PC-9 (cell line): ENCODE data around the gene RTN4R. TPM values are rescaled to one million over a fixed set of nuclear protein-coding genes. Genes with fewer than 3 reads are reported as not detected.

ENCODE experiments used
- BruUV-seq: library from RNA; stranded (reverse); fragments of 400-500 nt; replicated peaks from 2 replicates; lab custom pipeline; 2021; lab: Mats Ljungman, UMichigan
- CTCF ChIA-PET: fragments of 300-600 bp; sonication (Branson Sonifier 250); formaldehyde crosslinking; loops from one replicate; lab custom pipeline; 2022; ENCODE audit warnings: antibody characterized with exemption; lab: Charles Lee
- POLR2A ChIA-PET: fragments of 300-600 bp; sonication (Branson Sonifier 250); formaldehyde crosslinking; loops from one replicate; lab custom pipeline; 2022; ENCODE audit warnings: antibody characterized with exemption; ENCODE audit not compliant: unreplicated experiment; lab: Charles Lee
- DNase-seq, 2 experiments: peaks; one replicate each; pipeline versions ENCODE4 v3.0.0 to v3.0.0-alpha.2; 2015 to 2022; ENCODE audit warnings: mixed read lengths in 1 of 2
- H2AFZ ChIP-seq: fragments of 200-600 bp; sonication (generic); 2 replicates; pipeline ENCODE4 v1.8.1; 2017; ENCODE audit warnings: antibody characterized with exemption
- H3F3A ChIP-seq: fragments of 200-600 bp; sonication (generic); 2 replicates; pipeline ENCODE4 v1.8.1; 2017; ENCODE audit warnings: antibody characterized with exemption, mild to moderate bottlenecking, low read depth; ENCODE audit not compliant: insufficient read depth
- H3K27ac ChIP-seq: fragments of 200-600 bp; sonication (generic); 2 replicates; pipeline ENCODE4 v1.6.1; 2016; ENCODE audit warnings: mixed run types
- H3K27me3 ChIP-seq: fragments of 200-600 bp; sonication (generic); 2 replicates; pipeline ENCODE4 v1.6.1; 2016; ENCODE audit warnings: low read depth, mixed run types; ENCODE audit not compliant: insufficient read depth
- H3K36me3 ChIP-seq: fragments of 200-600 bp; sonication (generic); 2 replicates; pipeline ENCODE4 v1.6.1; 2016; ENCODE audit warnings: low read depth, mixed run types
- H3K4me1 ChIP-seq: fragments of 200-600 bp; sonication (generic); replicated peaks from 2 replicates; pipeline ENCODE4 v1.6.1; 2016; ENCODE audit warnings: mixed run types; ENCODE audit not compliant: insufficient read depth
- H3K4me2 ChIP-seq: fragments of 200-600 bp; sonication (generic); 2 replicates; pipeline ENCODE4 v1.6.1; 2017; ENCODE audit warnings: mixed run types
- H3K4me3 ChIP-seq: fragments of 200-600 bp; sonication (generic); 2 replicates; pipeline ENCODE4 v1.6.1; 2016; ENCODE audit warnings: mixed run types
- H3K79me2 ChIP-seq: fragments of 200-600 bp; sonication (generic); 2 replicates; pipeline ENCODE4 v1.6.1; 2017; ENCODE audit warnings: low read depth, mixed run types
- H3K9me2 ChIP-seq: fragments of 200-600 bp; sonication (generic); 2 replicates; pipeline ENCODE4 v1.8.1; 2017; ENCODE audit warnings: mild to moderate bottlenecking; ENCODE audit not compliant: insufficient read depth
- H3K9me3 ChIP-seq: fragments of 200-600 bp; sonication (generic); 2 replicates; pipeline ENCODE4 v1.8.1; 2016; ENCODE audit warnings: low read depth; ENCODE audit not compliant: insufficient read depth
- H4K20me1 ChIP-seq: fragments of 200-600 bp; sonication (generic); 2 replicates; pipeline ENCODE4 v1.8.1; 2017; ENCODE audit not compliant: insufficient read depth
- EZH2 ChIP-seq: fragments of 200-600 bp; sonication (generic); IDR thresholded peaks from 2 replicates; pipeline ENCODE4 v1.8.0; 2017; ENCODE audit warnings: antibody characterized with exemption, low read depth
- intact Hi-C: fragments of 100-400 bp; cut with micrococcal nuclease; formaldehyde crosslinking; loops from one replicate; pipeline ENCODE4 v1.10.0; 2022; ENCODE audit not compliant: unreplicated experiment
- total RNA-seq: library from RNA; stranded (reverse); gene quantifications from 2 replicates; pipeline ENCODE4 v1.2.3, GENCODE V29; 2021
- TF ChIP-seq, protein P1 (sequence below): fragments of 200-600 bp; sonication (generic); conservative IDR thresholded peaks from 2 replicates; pipeline ENCODE4 v1.6.1; 2017; ENCODE audit warnings: mixed run types, antibody characterized with exemption, mild to moderate bottlenecking, moderate library complexity

RTN4R gene
- total RNA-seq, 1 experiment from 2014 or later: 5.0 TPM

DNA sequence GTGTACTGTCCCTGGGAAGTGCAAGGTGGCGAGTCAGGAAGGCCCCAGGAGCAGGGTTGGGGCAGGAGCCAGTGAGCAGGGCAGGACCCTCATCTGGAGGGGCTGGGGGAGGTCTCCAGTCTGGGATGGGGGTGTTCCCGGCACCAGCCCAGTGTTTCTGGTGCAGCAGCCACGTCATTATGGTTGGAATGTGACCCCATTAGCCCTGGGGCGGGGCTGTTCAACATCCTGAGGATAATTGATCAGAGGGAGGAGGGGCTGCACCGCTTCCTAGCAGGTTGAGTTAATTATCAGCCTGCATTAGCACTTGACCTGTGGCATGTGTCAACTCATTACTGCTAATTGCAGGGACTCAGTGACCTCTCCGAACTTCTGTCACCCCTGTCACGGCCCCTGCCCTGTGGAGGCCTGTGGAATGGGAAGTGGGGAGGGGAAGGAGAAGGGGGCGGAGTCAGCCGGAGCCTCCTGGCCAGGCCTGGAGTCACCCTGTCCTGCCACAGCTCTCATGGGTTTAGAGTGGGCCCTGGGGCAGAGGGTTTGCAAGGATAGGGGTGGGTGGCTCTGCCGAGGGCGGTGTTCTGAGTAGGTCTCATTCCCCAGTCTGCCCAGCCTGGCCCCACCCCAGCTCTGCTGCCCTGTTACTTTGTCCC lies 64.4 kb downstream of the RTN4R start:
- intact Hi-C loops: no loop called here
- no peak overlapping the region; the same call in 1 of the 2 replicates for H2AFZ ChIP-seq
- 0 out of 2 replicates have a peak, but pooled peaks cover 6% of the 10 kb centered on the region for H3K79me2 ChIP-seq
- no peaks in the 10 kb centered on the region for H4K20me1 ChIP-seq
- 0 out of 2 replicates have a peak, but pooled peaks cover 2% of the 10 kb centered on the region for H3F3A ChIP-seq
- no peaks in the 10 kb centered on the region for H3K9me3 ChIP-seq
- H3K9me2 ChIP-seq: no peaks in the 10 kb centered on the region
- CTCF ChIA-PET: no interaction called here
- peaks cover 20% of the 10 kb centered on the region for H3K4me1 ChIP-seq
- H3K27ac ChIP-seq: no peak overlapping the region
- POLR2A ChIA-PET: no interaction called here
- no TSS peak for BruUV-seq
- TF ChIP-seq, protein P1, sequence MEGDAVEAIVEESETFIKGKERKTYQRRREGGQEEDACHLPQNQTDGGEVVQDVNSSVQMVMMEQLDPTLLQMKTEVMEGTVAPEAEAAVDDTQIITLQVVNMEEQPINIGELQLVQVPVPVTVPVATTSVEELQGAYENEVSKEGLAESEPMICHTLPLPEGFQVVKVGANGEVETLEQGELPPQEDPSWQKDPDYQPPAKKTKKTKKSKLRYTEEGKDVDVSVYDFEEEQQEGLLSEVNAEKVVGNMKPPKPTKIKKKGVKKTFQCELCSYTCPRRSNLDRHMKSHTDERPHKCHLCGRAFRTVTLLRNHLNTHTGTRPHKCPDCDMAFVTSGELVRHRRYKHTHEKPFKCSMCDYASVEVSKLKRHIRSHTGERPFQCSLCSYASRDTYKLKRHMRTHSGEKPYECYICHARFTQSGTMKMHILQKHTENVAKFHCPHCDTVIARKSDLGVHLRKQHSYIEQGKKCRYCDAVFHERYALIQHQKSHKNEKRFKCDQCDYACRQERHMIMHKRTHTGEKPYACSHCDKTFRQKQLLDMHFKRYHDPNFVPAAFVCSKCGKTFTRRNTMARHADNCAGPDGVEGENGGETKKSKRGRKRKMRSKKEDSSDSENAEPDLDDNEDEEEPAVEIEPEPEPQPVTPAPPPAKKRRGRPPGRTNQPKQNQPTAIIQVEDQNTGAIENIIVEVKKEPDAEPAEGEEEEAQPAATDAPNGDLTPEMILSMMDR: no peak
- TF ChIP-seq EZH2: no peak
- H3K4me2 ChIP-seq: peak overlapping the region; percentile 57
- peaks cover 17% of the 10 kb centered on the region for H3K27me3 ChIP-seq
- H3K36me3 ChIP-seq: no peaks in the 10 kb centered on the region
- peak in 1 of 2 experiments; percentile 38 for DNase-seq
- no peak overlapping the region for H3K4me3 ChIP-seq

DNA sequence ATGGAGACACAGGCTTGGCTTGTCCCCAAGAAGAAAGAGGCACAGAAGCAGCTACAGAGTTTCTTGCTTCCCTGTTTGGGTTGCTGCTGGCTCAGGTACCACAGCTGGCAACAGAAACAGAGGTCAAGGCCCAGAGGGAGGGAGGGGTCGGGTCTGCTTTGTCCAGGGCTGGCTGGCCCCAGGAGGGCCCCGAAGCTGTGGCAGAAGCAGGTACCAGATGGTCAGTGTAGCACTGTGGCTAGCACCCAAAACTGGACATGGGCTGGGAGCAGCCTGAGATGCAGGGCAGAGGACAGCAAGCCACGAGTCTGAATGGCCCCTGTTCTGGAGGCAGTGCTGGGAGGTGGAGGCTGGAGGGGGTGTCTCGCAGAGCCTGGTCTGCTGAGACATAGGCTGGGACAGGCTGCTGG lies 65.0 kb downstream of the RTN4R start:
- H3K27ac ChIP-seq: no peak overlapping the region
- intact Hi-C loops: no loop called here
- no peaks in the 10 kb centered on the region for H3K9me3 ChIP-seq
- H3K4me3 ChIP-seq: no peak overlapping the region
- no peaks in the 10 kb centered on the region for H3K36me3 ChIP-seq
- 0 out of 2 replicates have a peak, but pooled peaks cover 6% of the 10 kb centered on the region for H3K79me2 ChIP-seq
- DNase-seq: peak in 1 of 2 experiments; percentile 5
- H3F3A ChIP-seq: 0 out of 2 replicates have a peak, but pooled peaks cover 2% of the 10 kb centered on the region
- H4K20me1 ChIP-seq: no peaks in the 10 kb centered on the region
- peaks cover 23% of the 10 kb centered on the region for H3K27me3 ChIP-seq
- H3K9me2 ChIP-seq: no peaks in the 10 kb centered on the region
- TF ChIP-seq, protein P1: no peak
- TF ChIP-seq EZH2: no peak
- peaks cover 20% of the 10 kb centered on the region for H3K4me1 ChIP-seq
- ChIA-PET CTCF (no interaction called here), POLR2A (no interaction called here)
- H2AFZ ChIP-seq: no peak overlapping the region
- peak overlapping the region; percentile 57; the same call in 1 of the 2 replicates for H3K4me2 ChIP-seq
- no TSS peak for BruUV-seq

DNA sequence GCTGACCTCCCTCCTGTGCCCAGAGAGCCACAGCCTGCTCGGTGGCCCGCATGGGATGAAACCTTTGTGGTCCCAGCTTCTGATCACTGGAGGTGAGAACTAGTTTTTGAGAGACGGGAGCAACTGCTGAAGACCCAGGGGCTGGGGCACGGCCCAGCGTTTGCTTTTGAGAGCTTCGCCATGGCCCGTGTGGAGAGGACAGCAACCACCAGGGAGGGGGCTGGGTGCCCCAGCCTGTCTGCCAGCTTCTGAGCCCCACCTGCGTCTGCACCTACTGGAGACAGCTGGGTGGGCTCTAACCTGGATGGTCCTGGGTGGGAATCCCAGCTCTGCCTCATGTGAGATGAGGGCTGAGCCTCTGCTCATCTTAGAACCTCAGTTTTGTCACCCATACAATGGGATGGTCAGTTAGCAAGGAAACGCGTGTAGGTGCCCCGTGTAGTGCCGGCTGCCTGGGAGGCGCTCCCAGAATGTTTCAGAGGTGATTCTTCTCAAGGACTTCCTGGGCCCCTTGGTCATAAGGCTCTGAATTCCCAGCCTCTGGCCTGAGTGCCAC lies 66.2 kb downstream of the RTN4R start:
- POLR2A ChIA-PET: no interaction called here
- H3K9me3 ChIP-seq: no peaks in the 10 kb centered on the region
- no TSS peak for BruUV-seq
- 0 out of 2 replicates have a peak, but pooled peaks cover under 1% of the 10 kb centered on the region for H3K79me2 ChIP-seq
- intact Hi-C loops: no loop called here
- no peak overlapping the region for H3K4me3 ChIP-seq
- H2AFZ ChIP-seq: no peak overlapping the region
- H3K4me1 ChIP-seq: peaks cover 20% of the 10 kb centered on the region
- 0 out of 2 replicates have a peak, but pooled peaks cover 2% of the 10 kb centered on the region for H3F3A ChIP-seq
- no peaks in the 10 kb centered on the region for H4K20me1 ChIP-seq
- no peaks in the 10 kb centered on the region for H3K9me2 ChIP-seq
- no peaks in the 10 kb centered on the region for H3K36me3 ChIP-seq
- DNase-seq: no peak
- no peak overlapping the region for H3K4me2 ChIP-seq
- TF ChIP-seq EZH2: no peak
- TF ChIP-seq, protein P1: no peak
- CTCF ChIA-PET: no interaction called here
- no peak overlapping the region for H3K27ac ChIP-seq
- H3K27me3 ChIP-seq: peaks cover 30% of the 10 kb centered on the region
